Fibroblast of skin of left biceps (primary cell): ENCODE results near the gene MBIP.

Experiments
- DNase-seq, 2 experiments: peaks; one replicate each; pipeline ENCODE4 v3.0.0-alpha.2; 2013; ENCODE audit warnings: low read depth in 2 of 2

MBIP gene

DNA sequence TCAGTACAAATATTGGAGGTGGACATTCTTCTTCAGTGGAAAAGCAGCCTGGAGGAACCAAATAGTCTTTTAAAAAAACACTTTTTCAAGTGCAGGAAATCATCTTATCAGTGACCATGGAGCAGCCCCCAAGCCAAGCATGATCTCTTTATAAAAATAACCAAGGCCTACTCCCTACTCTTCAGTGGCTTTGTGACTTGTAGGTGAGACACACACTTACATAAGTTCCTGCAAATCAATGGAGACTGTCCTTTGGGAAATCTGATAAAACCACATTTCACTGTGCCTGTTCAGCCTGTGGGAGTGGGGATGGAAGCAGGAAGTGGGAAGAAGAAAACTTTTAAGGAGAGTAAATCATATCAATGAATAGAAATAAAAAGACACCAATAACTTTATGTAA, 56.3 kb downstream of the MBIP start:
- DNase-seq, result no peak

DNA sequence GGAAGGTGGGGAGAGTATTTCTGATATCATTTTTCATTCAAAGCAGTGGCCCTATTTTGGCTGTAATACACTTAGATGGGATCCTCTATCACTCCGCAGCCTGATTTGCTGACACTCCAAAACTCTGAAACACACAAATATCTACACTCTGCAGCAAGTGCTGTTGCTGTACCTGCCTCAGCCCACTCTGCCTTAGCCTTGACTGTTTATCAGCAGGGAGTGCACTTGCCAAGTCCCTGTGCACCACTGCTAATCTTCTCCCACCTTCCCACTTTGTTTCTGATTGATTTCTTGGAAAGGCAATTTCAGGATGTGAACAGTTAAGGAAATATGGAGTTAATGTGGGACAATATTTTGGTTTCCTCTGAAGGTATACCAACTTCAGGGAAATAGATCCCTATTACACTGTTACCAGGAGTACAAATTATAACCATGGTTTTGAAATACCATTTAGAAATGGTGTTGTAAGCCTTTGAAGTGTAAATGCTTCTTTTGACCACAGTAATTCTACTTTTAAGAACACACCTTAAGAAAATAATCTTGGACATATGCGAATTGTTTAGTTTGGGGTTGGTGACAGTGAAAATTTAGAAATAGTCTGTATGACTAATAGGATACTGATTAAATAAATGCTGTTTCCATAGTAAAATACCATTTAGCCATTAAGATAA, 59.3 kb downstream of the MBIP start:
- no peak for DNase-seq

DNA sequence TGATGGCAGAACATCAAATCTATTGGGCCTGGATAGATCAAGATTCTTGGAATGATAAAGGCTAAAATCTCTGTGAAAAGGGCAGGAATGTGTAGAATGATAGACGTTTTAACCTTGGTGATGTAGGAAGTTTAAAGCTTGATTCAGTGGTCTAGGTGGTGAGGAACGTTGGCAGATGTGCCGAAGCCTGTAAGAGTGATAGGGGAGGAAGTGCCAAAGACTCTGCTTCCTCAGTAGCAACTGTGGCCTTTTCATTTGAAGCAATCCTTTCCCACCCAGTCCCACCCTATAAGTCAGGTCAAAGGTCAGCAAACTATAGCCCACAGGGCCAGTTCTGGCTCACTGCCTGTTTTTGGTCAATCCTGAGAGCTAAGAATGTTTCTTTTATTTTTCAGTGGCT, 62.2 kb downstream of the MBIP start:
- no peak for DNase-seq

DNA sequence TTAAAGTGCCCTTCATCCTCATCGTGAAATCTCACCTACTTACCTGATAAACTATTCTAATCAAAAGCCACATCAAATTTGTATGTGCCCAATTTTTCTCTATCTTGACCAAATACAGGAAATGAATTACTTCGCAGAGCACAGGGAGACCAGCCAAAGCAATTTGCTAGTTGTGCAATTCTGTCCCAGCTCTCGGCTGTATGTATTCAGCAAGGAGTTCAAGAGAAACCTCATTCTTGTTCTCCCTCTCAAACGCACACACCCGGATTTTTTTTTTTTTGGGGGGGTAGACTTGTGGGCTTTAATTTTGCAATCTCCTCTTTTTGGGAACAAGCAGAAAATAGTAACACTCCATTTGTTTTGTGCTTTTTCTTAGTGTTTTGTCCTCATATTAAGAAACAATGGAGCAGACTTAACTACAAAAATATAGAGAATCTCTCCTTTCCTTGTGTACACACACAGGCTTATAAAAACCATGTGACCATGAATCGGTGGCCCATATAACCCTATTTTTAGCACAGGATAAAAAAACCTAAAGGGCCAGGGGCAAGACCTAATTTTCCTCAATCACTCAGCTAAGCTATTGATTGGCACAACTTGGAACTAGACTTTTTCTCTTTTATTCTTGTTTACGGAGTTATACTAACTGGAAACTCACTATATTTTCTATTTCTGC, 64.2 kb downstream of the MBIP start:
- no peak for DNase-seq

DNA sequence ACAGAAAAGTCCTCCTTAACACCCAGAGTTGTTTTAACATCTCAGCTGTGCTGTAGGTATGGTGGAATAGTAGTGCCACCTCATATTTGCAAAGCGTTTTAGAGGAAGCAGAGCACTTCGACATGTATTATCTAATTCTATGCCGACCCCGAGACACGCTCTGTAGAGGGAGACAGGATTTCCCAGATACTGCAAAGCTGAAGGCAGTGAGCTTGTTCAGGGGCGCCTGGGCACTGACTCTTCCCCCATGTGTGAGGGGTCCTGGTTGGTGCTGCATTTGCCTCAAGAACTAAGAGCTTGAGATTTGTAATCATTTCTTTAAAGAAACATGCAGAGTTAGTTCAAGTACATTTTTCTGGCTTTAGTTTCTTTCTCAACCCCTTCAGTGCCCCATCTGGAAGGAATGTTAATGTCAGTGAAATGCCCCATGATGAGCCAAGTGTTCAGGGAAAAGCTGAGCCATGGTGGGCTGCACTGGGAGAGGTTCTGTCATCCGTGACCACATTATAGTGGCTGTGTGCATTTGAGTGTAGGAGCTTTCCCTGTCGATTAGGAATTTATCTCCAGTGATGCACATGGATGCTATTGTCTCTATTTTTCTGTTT, 66.3 kb downstream of the MBIP start:
- DNase-seq, result no peak
